BLaER1 treated with 17β-estradiol and CSF1 and Interleukin-3, amounts not matched to agents 10 nM and 100 nM (cell line): ENCODE data around the gene ANKRD11.

Source experiments
- H3K27ac ChIP-seq, 11 experiments: shearing (Covaris generic); formaldehyde crosslinking; 2 replicates each; pipeline ENCODE4 v1.8.1; 2022
- H3K27me3 ChIP-seq, 11 experiments: shearing (Covaris generic); formaldehyde crosslinking; 2 replicates each; pipeline ENCODE4 v1.8.1; 2022
- H3K36me3 ChIP-seq, 11 experiments: shearing (Covaris generic); formaldehyde crosslinking; 2 replicates each; pipeline ENCODE4 v1.8.1; 2022
- H3K4me1 ChIP-seq, 10 experiments: shearing (Covaris generic); formaldehyde crosslinking; 2 replicates each; pipeline ENCODE4 v1.8.1; 2022
- H3K4me2 ChIP-seq, 11 experiments: shearing (Covaris generic); formaldehyde crosslinking; 2 replicates each; pipeline ENCODE4 v1.8.1; 2022
- H3K4me3 ChIP-seq, 10 experiments: shearing (Covaris generic); formaldehyde crosslinking; 2 replicates each; pipeline ENCODE4 v1.8.1; 2022
- H3K9ac ChIP-seq, 11 experiments: shearing (Covaris generic); formaldehyde crosslinking; 2 replicates each; pipeline ENCODE4 v1.8.1; 2022
- H3K9me3 ChIP-seq, 11 experiments: shearing (Covaris generic); formaldehyde crosslinking; replicated peaks in 1 of 11; 2 replicates each; pipeline ENCODE4 v1.8.1; 2022
- H4K20me1 ChIP-seq, 11 experiments: shearing (Covaris generic); formaldehyde crosslinking; 2 replicates each; pipeline ENCODE4 v1.8.1; 2022
- Cebpa-rat ChIP-seq, 11 experiments: shearing (Covaris generic); IDR thresholded peaks; 2 replicates each; pipeline ENCODE4 v1.8.1; 2022

ANKRD11 gene

GRCh38 chr16:89314854-89315253 is 175.5 kb downstream of the ANKRD11 start:
- Histone ChIP-seq H3K4me3 (no peak overlapping the region), H3K4me1 (peaks cover 67 to 85% (median 71%) of the 10 kb centered on the region in 10 experiments), H3K9me3 (no peaks in the 10 kb centered on the region), H4K20me1 (peaks cover 100% of the 10 kb centered on the region in 11 experiments), H3K27ac (no peak overlapping the region), H3K36me3 (peaks cover 47 to 88% (median 81%) of the 10 kb centered on the region in 11 experiments), H3K9ac (peak overlapping the region in 2 of 11 experiments; percentile 8 to 23; a peak in 3 of 22 replicates), H3K27me3 (no peaks in the 10 kb centered on the region), H3K4me2 (peak overlapping the region in 10 of 11 experiments; percentile 46 to 98 (median 94); a peak in 19 of 22 replicates)
- TF ChIP-seq Cebpa-rat (IDR thresholded peaks at IDR 0.05) = no peak

GRCh38 chr16:89314357-89314756 is 176.0 kb downstream of the ANKRD11 start:
- peaks cover 67 to 85% (median 71%) of the 10 kb centered on the region in 10 experiments for H3K4me1 ChIP-seq
- H3K36me3 ChIP-seq = peaks cover 52 to 92% (median 85%) of the 10 kb centered on the region in 11 experiments
- H3K9me3 ChIP-seq = no peaks in the 10 kb centered on the region
- TF ChIP-seq Cebpa-rat (IDR thresholded peaks at IDR 0.05) = no peak
- no peak overlapping the region for H3K4me3 ChIP-seq
- H3K27ac ChIP-seq = no peak overlapping the region
- H3K9ac ChIP-seq = 0 out of 22 replicates have a peak overlapping the region, but pooled peaks of 3 of the 11 experiments have one; percentile 8 to 23 (median 17)
- peaks cover 100% of the 10 kb centered on the region in 11 experiments for H4K20me1 ChIP-seq
- no peaks in the 10 kb centered on the region for H3K27me3 ChIP-seq
- H3K4me2 ChIP-seq = peak overlapping the region in 10 of 11 experiments; percentile 15 to 97 (median 88); a peak in 17 of 22 replicates

GRCh38 chr16:89313583-89313982 is 176.8 kb downstream of the ANKRD11 start:
- TF ChIP-seq Cebpa-rat (IDR thresholded peaks at IDR 0.05) = no peak
- no peaks in the 10 kb centered on the region for H3K27me3 ChIP-seq
- peaks cover 59 to 94% (median 87%) of the 10 kb centered on the region in 11 experiments for H3K36me3 ChIP-seq
- H3K4me3 ChIP-seq = no peak overlapping the region
- H3K4me1 ChIP-seq = peaks cover 67 to 82% (median 71%) of the 10 kb centered on the region in 10 experiments
- H3K9ac ChIP-seq = no peak overlapping the region; a peak in 2 of 22 replicates
- peaks cover 100% of the 10 kb centered on the region in 11 experiments for H4K20me1 ChIP-seq
- H3K4me2 ChIP-seq = peak overlapping the region in 7 of 11 experiments; percentile 46 to 97 (median 89); a peak in 10 of 22 replicates
- H3K9me3 ChIP-seq = no peaks in the 10 kb centered on the region
- H3K27ac ChIP-seq = no peak overlapping the region

GRCh38 chr16:89312598-89313299 is 177.6 kb downstream of the ANKRD11 start:
- Histone ChIP-seq H3K36me3 (peaks cover 65 to 98% (median 92%) of the 10 kb centered on the region in 11 experiments), H3K4me2 (0 out of 22 replicates have a peak overlapping the region, but pooled peaks of 1 of the 11 experiments have one; percentile 3), H3K27ac (no peak overlapping the region), H3K27me3 (no peaks in the 10 kb centered on the region), H3K9me3 (no peaks in the 10 kb centered on the region), H4K20me1 (peaks cover 100% of the 10 kb centered on the region in 11 experiments), H3K9ac (no peak overlapping the region), H3K4me1 (peaks cover 63 to 73% (median 67%) of the 10 kb centered on the region in 10 experiments), H3K4me3 (no peak overlapping the region)
- no peak for TF ChIP-seq Cebpa-rat (IDR thresholded peaks at IDR 0.05)

- Histone ChIP-seq H3K27me3 (no peaks in the 10 kb centered on the region), H3K27ac (no peak overlapping the region), H3K9me3 (no peaks in the 10 kb centered on the region), H3K4me2 (peak overlapping the region in 2 of 11 experiments; percentile 3 to 6; a peak in 1 of 22 replicates), H3K4me3 (no peak overlapping the region), H3K9ac (no peak overlapping the region), H4K20me1 (peaks cover 100% of the 10 kb centered on the region in 11 experiments), H3K36me3 (peaks cover 69 to 98% (median 94%) of the 10 kb centered on the region in 11 experiments), H3K4me1 (peaks cover 57 to 68% (median 61%) of the 10 kb centered on the region in 10 experiments)
- no peak for TF ChIP-seq Cebpa-rat (IDR thresholded peaks at IDR 0.05)
Observed at GRCh38 chr16:89312194-89312593, 178.2 kb downstream of the ANKRD11 start.

GRCh38 chr16:89311636-89312035 is 178.7 kb downstream of the ANKRD11 start:
- no peaks in the 10 kb centered on the region for H3K27me3 ChIP-seq
- no peak overlapping the region for H3K9ac ChIP-seq
- peaks cover 52 to 62% (median 56%) of the 10 kb centered on the region in 10 experiments for H3K4me1 ChIP-seq
- peaks cover 100% of the 10 kb centered on the region in 11 experiments for H4K20me1 ChIP-seq
- peaks cover 65 to 98% (median 92%) of the 10 kb centered on the region in 11 experiments for H3K36me3 ChIP-seq
- peak overlapping the region in 2 of 11 experiments; percentile 3 to 6; a peak in 1 of 22 replicates for H3K4me2 ChIP-seq
- H3K9me3 ChIP-seq = no peaks in the 10 kb centered on the region
- TF ChIP-seq Cebpa-rat (IDR thresholded peaks at IDR 0.05) = no peak
- H3K27ac ChIP-seq = no peak overlapping the region
- H3K4me3 ChIP-seq = no peak overlapping the region

- H3K9me3 ChIP-seq = no peaks in the 10 kb centered on the region
- H3K27me3 ChIP-seq = no peaks in the 10 kb centered on the region
- peak overlapping the region in 2 of 11 experiments; percentile 11 to 18; a peak in 4 of 22 replicates for H3K4me2 ChIP-seq
- H3K9ac ChIP-seq = 0 out of 22 replicates have a peak overlapping the region, but pooled peaks of 1 of the 11 experiments have one; percentile 12
- peaks cover 64 to 93% (median 87%) of the 10 kb centered on the region in 11 experiments for H3K36me3 ChIP-seq
- H4K20me1 ChIP-seq = peaks cover 98 to 100% (median 100%) of the 10 kb centered on the region in 11 experiments
- no peak overlapping the region for H3K27ac ChIP-seq
- H3K4me1 ChIP-seq = peaks cover 32 to 50% (median 40%) of the 10 kb centered on the region in 10 experiments
- H3K4me3 ChIP-seq = no peak overlapping the region
- no peak for TF ChIP-seq Cebpa-rat (IDR thresholded peaks at IDR 0.05)
Observed at GRCh38 chr16:89309438-89310122, 180.8 kb downstream of the ANKRD11 start.

GRCh38 chr16:89308391-89309333 is 181.7 kb downstream of the ANKRD11 start:
- Histone ChIP-seq H3K27ac (no peak overlapping the region), H3K9me3 (no peaks in the 10 kb centered on the region), H3K36me3 (peaks cover 73 to 93% (median 87%) of the 10 kb centered on the region in 11 experiments), H3K4me2 (peak overlapping the region in 4 of 11 experiments; percentile 7 to 21 (median 12); a peak in 5 of 22 replicates), H3K4me1 (peaks cover 30 to 59% (median 40%) of the 10 kb centered on the region in 10 experiments), H3K9ac (no peak overlapping the region), H4K20me1 (peaks cover 98 to 100% (median 100%) of the 10 kb centered on the region in 11 experiments), H3K4me3 (no peak overlapping the region), H3K27me3 (no peaks in the 10 kb centered on the region)
- TF ChIP-seq Cebpa-rat (IDR thresholded peaks at IDR 0.05) = no peak
